Hematopoietic multipotent progenitor cell treated with erythropoietin and hydrocortisone succinate and interleukin-3 and kit ligand, for 15 days (in vitro differentiated cells): ENCODE results near the gene SYPL1.
A peak's percentile ranks its signal among the peaks of the same experiment; 100 is the strongest.

ENCODE experiments used
- DNase-seq: peaks from one replicate; pipeline ENCODE4 v3.0.0-alpha.2; 2015; ENCODE audit warnings: low spot score

Gene SYPL1

GRCh38 chr7:106092204-106092603 lies 19.9 kb downstream of the SYPL1 start:
- DNase-seq, result no peak

- DNase-seq, result no peak
Observed at GRCh38 chr7:106089647-106090046, 22.5 kb downstream of the SYPL1 start.

GRCh38 chr7:106088014-106088413 lies 24.1 kb downstream of the SYPL1 start:
- no peak for DNase-seq

- DNase-seq, result no peak
Observed at GRCh38 chr7:106086062-106086461, 26.1 kb downstream of the SYPL1 start.

GRCh38 chr7:106085015-106085414 lies 27.1 kb downstream of the SYPL1 start:
- DNase-seq, result no peak

- DNase-seq, result no peak
Observed at GRCh38 chr7:106083717-106084116, 28.4 kb downstream of the SYPL1 start.

- DNase-seq, result no peak
Observed at GRCh38 chr7:106082087-106082854, 29.8 kb downstream of the SYPL1 start.

- no peak for DNase-seq
Observed at GRCh38 chr7:106080300-106080987, 31.7 kb downstream of the SYPL1 start.

GRCh38 chr7:106076537-106076936 lies 35.6 kb downstream of the SYPL1 start:
- no peak for DNase-seq

- no peak for DNase-seq
Observed at GRCh38 chr7:106075937-106076336, 36.2 kb downstream of the SYPL1 start.

GRCh38 chr7:106074257-106074656 lies 37.9 kb downstream of the SYPL1 start:
- no peak for DNase-seq

GRCh38 chr7:106073701-106074100 lies 38.4 kb downstream of the SYPL1 start:
- DNase-seq, result no peak

- no peak for DNase-seq
Observed at GRCh38 chr7:106072715-106073091, 39.4 kb downstream of the SYPL1 start.

GRCh38 chr7:106071999-106072714 lies 40.0 kb downstream of the SYPL1 start:
- peak; percentile 11 for DNase-seq

GRCh38 chr7:106071356-106071998 lies 40.6 kb downstream of the SYPL1 start:
- no peak for DNase-seq

GRCh38 chr7:106070567-106071254 lies 41.4 kb downstream of the SYPL1 start:
- no peak for DNase-seq

GRCh38 chr7:106070201-106070551 lies 41.9 kb downstream of the SYPL1 start:
- no peak for DNase-seq

- DNase-seq, result no peak
Observed at GRCh38 chr7:106069471-106070200, 42.5 kb downstream of the SYPL1 start.

- no peak for DNase-seq
Observed at GRCh38 chr7:106068986-106069385, 43.1 kb downstream of the SYPL1 start.

GRCh38 chr7:106068538-106068961 lies 43.6 kb downstream of the SYPL1 start:
- no peak for DNase-seq

- DNase-seq, result no peak
Observed at GRCh38 chr7:106067678-106068077, 44.4 kb downstream of the SYPL1 start.
